ENCODE results near the gene DOCK2.

DOCK2 gene

DNA sequence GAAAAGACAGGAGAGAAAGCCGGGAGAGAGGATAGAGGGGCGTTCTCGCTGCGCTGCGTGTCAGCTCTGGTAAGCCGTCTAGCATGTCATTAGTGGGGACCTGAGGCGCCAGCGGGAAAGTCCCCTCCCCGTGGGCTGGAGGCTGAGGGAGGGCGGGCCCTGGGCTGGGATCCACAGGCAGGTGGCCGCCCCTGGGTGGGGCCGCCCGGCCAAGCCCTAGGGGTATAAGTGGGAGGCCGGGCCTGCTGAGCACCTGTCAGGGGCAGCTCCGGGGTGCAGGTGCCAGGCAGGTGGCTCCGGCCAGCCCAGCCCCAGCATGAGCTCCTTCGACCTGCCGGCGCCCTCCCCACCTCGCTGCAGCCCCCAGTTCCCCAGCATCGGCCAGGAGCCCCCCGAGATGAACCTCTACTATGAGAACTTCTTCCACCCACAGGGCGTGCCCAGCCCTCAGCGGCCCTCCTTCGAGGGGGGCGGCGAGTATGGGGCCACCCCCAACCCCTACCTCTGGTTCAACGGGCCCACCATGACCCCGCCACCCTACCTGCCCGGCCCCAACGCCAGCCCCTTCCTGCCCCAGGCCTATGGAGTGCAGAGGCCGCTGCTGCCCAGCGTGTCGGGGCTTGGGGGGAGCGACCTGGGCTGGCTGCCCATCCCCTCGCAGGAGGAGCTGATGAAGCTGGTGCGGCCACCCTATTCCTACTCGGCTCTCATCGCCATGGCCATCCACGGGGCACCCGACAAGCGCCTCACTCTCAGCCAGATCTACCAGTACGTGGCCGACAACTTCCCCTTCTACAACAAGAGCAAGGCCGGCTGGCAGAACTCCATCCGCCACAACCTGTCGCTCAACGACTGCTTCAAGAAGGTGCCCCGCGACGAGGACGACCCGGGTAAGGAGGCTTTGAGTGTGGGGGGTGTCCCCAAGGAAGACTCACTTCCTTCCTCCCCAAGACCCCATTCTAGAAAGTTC is 468.9 kb downstream of the DOCK2 start, which contains the start of gene FOXI1:
TSS of gene FOXI1 (plus strand) at position 256 of the 970 bp plus-strand sequence. CDS start at position 317, 61 bp downstream.
- DNase-seq, result no peak

DNA sequence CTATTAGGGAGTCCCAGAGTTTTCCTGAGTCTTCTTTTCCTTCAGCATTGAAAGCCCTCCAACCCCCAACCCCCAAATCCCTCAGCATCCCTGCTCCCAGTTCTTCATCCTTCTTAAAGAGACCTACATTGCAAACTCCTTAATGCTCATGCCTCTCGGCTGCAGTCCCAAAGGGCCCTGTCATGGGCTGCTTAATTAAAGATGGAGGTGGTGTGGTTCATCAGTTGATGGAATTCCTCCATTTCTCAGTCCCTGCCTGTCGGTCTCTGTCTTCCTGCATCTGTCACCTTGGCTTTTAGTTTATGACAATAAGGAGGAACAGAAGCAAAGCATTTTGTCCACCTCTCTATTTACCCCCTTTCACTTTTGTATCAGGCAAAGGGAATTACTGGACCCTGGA is 470.6 kb downstream of the DOCK2 start:
- DNase-seq, result no peak

DNA sequence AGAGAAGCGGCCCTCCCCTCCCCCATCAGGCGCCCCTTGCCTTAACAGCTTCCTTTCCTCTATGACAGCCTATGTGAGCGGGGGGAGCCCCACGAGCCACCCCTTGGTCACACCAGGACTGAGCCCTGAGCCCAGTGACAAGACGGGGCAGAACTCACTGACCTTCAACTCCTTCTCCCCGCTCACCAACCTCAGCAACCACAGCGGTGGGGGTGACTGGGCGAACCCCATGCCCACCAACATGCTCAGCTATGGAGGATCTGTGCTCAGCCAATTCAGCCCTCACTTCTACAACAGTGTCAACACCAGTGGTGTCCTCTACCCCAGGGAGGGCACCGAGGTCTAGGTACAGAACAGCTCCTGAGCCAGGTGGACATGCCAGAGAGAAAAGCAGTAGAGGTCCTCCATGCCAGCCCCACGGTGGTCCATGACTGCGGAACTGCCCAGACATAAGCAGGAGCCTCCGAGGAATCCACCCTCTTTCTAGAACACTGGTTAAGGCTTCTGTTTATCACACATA is 471.3 kb downstream of the DOCK2 start:
- DNase-seq, result no peak

DNA sequence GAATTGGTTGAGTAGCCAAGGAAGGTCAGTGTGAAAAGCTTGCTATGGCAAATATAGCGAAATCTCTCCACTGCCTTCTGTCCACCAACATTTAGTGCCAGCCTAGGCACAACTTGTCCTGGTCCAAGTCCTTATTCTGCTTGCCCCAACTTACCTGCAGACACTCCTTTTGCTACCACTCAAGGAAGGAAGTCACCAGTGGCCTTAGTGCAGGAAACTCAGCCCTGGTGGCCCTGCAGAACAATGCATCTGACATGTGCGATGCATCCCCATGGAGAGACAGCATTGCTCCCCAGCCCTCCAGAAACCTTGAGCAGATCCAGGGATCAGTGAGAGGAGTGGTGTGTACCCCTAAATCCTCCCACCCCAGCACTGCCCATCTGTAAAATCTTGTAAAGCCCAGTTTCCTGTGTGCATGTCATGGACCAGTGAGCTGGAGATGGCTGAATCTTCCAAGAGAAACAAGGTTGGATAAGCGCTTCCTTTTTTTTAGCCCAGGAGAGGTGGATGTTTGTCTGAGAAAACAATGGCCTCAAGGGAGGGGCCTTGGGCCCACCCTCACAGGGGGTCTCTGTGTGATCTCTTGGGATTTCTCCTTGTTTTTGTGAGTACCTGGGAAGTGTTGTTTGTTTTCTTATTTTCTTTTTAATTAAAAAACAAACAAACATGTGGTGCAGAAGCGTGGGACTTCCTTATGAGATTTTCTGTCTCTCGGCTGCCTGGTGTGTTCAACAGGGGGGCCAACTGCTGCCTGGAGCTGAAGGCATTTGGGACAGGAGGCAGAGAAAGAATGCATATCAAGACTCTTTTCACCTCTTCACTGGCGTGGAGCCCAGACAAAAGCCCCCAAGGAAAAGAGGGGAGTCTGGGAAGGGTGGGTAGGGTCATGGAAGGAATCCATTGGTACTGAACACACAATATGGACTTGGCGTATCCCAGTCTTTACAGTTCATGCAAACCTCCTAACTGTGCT is 472.3 kb downstream of the DOCK2 start:
- DNase-seq, result no peak

DNA sequence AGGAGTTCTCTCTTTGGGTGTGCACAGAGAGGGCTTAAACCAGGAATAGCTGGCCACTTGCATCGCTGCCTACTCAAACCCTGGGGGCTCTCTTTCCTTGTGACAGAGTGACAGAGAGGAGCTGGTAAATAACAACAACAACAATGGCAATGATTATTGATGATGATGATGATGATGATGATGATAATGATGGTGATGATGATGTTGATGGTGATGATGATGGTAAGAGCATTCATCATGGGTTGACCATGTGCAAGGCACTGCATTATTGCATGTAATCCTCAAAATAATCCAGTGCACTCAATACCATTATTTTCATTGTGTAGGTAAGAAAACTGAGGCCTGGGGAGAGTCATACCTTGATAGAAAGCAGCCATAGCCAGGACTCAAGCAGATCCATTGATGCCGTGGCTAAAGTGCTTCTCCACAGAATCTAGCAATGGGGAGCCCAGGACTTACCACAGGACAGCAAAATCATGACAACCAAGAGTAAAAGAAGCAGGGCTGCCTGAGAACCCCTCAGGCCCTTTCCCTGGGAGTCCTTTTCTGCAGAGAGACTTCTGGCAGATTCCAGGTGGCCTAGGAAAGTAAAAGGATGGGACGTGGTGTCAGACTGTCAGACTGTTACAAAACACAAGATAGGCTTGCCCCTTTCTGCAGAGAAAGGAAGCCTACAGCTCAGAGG is 473.5 kb downstream of the DOCK2 start:
- no peak for DNase-seq

DNA sequence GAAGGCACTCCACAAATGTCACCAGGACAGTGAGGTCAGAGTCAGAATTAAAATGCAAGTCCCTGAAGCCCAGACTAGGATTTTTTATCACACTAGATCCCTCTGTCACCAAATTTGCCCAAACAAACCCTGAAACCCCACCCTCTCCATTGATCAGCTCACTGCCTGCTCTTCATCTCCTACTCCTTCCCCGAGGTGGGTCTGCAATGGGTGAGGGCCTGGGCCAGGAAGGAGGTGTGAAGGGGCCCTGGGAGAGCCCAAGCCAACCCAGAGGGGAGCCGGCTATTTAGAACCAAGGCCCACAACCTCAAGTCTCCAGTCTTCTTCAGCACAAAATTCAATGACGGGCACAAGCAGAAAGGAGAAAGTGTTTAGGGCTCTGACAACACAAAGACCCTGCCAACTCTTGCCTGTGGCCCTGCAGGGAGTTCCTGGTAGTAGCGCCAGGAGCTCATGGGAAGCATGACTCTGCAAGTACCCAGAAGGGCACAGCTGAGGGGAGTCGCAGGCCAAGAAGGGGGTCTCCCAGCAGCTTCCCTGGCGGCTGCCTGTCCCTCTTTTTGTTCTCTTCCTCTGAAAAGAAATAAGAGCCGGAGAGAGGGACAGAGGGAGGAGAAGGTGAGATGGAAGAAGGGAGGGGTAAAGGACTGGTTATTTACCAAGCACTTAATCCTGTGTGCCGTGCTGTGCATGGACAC is 474.2 kb downstream of the DOCK2 start:
- no peak for DNase-seq

DNA sequence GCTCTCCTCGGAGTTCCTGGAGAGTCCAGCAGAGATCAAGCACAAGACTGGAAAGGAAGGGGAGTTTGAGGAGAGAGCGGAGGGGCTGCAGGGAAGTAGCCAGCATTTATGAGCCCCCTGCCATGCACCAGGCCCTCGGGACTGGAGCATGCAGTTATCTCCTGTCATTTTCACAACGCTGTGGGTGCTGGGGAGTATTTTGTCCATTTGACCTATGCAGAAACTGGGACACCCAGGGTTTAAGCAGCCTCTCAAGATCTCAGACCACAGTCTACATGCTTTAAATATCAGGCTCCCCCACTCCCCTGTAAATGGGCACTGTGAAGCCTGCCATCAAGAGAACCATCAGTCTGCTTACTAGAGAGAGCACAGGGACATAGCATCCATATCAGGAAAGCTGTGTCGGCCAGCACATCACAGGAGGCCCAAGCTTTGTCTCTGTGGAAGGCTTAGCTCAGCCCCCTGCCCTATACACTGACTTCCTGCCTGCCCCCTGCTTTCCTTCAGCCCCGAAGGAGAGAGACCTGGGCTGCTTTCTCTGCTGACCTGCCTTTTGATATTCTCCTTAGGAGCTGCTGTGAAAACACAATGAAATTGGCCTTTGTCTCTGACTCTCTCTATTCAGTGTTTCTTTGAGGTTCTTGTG is 475.9 kb downstream of the DOCK2 start:
- no peak for DNase-seq

DNA sequence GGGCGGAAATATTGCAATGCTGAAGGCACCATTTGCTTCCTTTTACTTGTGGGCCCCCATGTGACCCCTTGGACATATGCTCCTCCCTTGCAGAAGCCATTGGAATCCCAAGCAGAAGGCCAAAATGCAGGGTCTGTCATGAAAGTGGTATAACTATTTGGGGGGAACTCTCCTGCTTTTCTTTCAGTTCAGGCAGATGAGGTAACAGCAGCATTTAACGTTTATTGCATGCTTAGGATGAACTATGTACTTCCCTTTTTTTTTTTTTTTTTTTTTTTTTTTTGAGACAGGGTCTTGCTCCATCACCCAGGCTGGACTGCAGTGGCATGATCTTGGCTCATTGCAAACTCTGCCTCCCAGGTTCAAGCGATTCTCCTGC is 476.4 kb downstream of the DOCK2 start:
- DNase-seq, result no peak

DNA sequence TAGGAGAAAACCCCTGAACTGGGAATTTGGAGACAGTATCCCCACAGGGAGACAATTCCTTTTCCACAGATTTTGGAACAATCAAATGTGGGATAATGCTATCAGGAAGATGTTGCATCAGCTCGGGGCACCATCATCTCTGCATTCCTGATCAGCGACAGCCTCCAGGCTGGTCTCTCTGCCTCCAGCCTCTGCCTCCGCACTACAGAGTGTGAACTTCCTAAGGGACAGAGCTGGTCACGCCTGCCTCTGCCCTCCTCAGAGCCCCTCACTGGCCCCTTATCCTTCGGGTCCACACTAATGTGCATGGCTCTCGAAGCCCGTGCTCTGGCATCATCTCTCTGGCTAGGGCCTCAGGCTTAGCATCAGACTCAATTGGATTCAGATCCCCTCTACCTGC is 477.2 kb downstream of the DOCK2 start:
- DNase-seq, result no peak

DNA sequence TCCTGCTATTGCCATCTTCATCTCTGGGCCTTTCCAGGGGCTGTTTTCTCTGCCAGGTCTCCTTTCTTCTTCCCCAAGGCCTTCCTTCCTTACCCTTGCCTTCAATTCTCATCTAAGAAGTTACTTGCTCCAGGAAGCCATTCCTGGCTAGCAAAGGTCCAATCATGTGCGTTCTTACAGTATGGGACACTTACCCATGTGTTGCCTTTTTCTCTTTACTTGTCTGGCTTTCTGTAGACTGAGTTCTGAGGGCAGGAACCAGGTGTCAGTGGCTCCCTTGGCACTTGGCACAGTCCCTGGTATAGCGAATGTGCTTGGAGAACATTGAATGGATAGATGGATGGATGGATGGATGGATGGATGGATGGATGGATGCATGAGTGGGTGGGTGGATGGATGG is 478.9 kb downstream of the DOCK2 start:
- no peak for DNase-seq

DNA sequence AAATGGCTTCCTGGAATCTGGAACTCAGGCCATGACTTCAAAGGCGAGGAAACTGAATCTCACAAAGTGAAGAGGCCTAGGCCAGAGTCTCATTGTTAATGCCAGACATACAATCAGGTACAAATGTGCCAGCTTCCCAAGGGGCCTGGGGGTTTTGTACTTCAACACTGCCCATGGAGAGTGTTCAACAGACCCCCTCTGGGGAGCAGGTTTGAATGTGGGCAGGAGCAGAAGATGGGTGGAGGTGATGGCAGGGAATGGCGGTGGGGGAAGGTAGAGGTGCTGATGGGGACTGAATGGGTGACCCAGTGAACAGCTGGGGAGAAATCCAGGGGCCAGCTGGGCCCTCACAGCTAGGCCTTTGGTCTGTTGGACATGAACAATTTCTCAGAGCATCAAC is 480.7 kb downstream of the DOCK2 start:
- DNase-seq, result no peak

DNA sequence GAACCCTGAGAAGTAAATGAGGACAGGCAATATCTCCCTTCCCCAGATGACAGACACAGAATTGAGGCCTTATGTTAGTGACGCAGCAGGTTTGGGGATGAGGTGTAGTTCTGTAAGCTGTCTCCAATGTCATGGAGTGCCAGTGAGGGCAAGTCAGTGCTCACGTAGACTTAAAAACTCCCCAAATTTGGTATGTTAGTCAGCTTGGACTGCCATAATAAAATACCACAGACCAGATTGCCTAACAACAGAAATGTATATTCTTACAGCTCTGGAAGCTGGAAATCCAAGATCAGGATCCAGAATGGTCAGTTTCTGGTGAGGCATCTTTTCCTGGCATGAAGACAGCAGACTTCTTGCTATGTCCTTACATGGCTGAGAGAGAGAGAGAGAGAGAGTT is 483.5 kb downstream of the DOCK2 start:
- peak; percentile 94 for DNase-seq

DNA sequence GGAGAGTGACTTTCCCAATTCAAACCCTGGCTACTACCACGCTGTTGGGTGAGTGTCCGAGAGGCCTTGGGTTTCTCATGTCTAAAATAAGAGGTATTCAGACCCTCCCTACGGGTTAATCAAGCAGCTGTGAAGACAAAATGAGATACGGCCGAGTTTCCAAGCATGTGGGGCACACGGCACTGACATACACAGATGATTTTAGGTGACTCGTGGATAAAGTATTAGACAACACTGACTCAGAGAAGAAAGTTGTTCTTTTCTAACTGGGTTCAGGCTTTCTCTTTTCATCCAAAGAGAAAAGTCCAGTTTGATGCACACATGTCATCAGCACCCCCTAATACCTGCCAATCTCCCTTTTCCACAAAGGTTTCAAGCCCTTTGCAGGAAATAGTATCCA is 484.2 kb downstream of the DOCK2 start:
- DNase-seq, result peak; percentile 84

DNA sequence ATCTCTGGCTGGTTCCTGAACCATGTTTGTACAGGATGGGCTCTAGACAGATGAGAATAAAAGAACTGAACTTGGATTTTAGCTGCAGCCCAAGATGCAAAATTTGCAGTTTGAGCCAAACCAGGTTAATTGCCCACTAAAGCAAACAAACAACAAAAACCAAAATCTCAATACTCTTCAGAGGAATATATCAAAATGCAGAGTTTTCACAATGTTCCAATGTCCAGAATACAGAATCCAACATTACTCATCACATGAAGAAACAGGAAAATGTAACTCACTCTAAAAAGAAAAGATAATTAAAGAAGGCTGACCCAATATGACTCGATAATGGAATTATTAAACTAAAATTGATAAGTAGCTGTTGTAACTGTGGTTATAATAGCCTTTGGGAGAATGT is 489.0 kb downstream of the DOCK2 start:
- DNase-seq, result no peak

DNA sequence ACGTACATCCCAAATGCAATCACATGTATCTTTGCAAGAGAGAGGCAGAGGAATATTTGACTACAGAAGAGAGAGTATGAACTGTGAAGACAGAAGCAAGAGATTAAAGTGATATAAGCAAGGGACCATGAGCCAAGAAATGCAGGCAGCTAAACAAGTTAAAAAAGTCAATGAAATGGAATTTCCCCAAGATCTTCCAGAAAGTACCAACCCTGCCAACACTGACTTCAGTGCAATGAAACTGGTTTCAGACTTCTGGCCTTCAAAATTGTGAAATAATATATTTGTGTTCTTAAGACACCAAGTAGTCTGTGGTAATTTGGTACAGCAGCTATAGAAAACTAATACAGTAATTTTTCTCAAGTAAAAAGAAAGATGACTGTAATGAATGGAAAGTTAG is 489.6 kb downstream of the DOCK2 start:
- DNase-seq, result no peak

DNA sequence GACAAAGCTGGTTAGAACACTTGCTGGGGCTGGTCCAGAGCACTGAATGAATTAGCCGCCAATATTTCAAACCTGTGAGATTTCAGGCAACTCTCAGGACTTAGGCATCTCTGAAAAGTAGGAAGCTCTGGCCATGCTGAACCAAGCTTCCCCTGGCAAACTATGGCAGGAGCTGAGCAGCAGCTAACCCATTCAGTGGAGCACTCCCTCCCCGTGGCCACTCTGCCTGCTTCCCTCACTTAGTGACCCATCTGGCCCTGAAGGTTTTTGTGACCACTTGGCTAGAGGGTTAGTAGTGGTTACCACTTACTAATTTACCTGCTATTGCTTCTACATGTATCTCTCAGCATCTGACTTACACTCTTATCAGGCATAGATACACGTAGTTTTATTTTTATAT is 494.2 kb downstream of the DOCK2 start:
- no peak for DNase-seq

DNA sequence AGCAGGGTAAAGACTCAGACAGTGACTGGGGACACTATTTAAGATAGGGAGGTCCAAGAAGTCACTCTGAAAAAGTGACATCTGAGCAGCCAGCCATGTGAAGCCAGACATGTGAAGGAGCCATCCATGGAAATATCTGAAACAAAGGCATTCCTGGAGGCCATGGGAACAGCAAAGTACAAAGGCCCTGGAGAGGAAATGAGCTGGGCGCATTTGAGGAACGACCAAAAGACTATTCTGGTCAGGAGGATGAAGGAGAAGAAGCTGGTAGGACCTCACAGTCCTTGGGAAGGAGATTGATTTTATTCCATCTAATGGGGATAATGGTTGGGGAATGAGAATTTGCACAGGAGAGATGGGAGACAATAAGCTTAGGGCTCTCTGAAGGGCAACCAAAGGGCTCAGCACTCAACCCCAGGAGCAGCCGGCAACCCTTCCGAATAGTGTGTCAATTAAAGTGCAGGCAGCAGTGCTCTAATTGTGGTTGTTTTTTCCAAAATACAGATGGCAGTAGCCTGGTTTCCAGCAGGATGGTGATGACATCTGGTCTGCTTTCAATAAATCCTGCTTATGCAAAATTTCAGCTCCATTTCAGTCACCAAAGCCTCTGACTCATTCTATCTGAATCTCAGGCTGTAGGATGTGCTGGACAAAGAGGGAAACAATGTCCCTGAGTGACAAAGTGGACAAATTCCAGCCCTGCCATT is 495.3 kb downstream of the DOCK2 start:
- peak; percentile 92 for DNase-seq
